Measurements from ENCODE around the gene CNOT10.
"Not testable (repeated sequence)": the region's sequence is repeated elsewhere in the genome, so short reads cannot be mapped to it uniquely, and the experiment has no call there.

The CNOT10 gene, protein sequence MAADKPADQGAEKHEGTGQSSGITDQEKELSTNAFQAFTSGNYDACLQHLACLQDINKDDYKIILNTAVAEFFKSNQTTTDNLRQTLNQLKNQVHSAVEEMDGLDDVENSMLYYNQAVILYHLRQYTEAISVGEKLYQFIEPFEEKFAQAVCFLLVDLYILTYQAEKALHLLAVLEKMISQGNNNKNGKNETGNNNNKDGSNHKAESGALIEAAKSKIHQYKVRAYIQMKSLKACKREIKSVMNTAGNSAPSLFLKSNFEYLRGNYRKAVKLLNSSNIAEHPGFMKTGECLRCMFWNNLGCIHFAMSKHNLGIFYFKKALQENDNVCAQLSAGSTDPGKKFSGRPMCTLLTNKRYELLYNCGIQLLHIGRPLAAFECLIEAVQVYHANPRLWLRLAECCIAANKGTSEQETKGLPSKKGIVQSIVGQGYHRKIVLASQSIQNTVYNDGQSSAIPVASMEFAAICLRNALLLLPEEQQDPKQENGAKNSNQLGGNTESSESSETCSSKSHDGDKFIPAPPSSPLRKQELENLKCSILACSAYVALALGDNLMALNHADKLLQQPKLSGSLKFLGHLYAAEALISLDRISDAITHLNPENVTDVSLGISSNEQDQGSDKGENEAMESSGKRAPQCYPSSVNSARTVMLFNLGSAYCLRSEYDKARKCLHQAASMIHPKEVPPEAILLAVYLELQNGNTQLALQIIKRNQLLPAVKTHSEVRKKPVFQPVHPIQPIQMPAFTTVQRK

DNA sequence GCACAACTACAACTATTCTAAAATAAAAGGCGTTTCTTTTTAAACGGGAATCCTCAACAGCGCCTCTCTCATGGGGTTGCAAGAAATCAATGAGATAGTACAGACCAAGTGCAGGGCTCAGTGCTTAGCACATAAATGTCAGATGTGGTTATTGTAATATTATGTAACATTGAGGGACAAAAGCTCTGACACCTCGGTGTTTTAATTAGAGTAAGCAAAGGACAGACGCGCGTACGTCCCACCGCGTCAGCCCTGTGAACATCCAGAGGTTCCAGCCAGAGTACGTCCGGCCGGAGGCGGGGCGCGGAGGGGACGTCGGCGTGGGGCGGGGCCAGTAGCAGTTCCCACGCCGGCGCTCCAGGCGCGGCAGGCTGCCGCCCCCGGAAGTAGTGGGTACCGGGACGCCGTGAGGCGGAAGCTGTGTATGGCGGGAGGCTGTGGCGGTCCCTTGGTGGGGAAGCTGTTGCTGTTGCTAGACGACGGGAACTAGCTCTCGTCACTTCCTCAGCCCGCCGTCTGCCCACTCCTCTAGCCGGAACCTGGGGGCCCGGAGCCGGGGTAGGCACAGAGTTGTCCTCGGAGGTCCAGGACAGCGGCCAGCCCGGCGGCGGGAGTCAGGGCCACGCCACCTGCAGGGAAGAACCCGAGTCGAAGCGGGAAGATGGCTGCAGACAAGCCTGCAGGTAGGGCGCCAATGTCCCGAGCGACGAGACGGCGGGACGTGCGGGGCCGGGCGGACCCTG lies at the start of gene CNOT10:
TSS of gene CNOT10 (plus strand) at position 389 of the 743 bp plus-strand sequence. CDS start at position 662, 273 bp downstream.
- DNase-seq: peak; percentile 95 to 96

DNA sequence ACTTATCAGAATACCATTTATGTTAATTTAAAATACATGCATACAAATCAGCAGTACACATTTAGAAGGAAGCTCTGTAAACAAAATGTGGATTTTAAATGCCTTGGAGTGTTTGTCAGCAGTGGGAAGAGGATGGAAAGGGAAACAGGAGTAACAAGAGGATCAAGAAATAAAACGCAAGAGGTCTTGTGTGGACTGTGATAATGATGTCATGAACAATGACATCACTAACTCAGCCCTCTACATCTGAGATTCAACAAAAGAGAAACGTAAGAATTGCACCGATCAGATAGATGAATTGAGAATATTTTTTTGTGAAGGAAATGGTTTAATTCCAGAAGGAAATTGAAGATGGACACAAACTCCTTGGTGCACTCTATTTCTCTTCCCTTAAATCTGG lies 44.0 kb upstream of the CNOT10 start:
- no peak for DNase-seq

DNA sequence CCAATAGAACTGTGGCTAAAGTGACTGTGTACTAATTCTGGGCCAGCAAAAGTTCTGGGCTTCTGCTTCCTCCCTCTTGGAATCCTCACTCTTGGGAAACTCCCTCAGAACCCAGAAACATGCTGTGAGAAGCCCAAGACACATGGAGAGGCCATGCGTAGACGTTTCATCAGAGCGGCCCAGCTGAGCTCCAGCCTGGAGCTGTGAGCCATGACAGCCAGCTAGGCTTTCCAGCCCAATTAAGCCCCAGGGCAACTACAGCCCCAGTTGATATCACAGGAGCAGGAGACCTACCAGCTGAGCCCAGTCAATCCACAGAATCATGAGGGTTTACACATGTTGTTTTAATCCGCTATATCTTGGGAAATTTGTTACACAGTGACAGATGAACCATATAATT lies 43.6 kb upstream of the CNOT10 start:
- DNase-seq: no peak

DNA sequence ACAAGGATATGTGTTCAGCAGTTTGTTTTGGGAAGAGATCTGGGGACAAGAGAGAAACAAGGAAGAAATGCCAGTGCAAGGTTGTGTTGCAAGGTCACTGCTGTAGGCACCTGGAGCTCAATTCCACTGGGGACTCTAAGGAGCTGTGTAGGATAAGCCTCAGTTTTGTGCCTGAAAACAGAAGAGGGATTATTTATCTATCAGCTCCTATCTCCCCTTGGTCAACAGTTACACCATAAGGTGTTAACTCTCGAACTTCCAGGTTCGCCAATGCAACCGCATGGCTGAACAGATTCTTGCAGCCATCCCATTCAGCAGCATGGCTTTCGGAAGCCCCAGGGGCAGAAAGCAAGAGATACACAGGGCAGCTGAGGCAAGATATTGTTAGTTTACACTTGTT lies 41.6 kb upstream of the CNOT10 start:
- DNase-seq: no peak

DNA sequence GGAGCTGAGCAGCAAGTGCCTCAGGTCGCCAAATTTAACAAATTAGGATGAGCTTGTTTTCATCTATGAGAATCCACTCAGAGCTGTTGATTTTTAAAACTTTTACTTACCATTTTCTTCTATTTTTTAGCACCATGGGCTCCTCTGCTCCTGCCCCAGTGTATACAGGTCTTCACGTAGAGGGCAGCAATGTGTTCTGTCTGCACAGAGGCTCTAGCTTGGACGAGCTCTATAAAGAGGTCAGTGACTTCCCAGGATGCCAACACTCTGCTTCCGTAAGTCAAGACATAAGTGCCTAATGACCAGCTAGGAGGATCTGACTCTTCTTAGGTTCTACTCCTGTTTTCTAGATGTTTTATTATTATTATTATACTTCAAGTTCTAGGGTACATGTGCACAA lies 41.2 kb upstream of the CNOT10 start:
- no peak for DNase-seq

DNA sequence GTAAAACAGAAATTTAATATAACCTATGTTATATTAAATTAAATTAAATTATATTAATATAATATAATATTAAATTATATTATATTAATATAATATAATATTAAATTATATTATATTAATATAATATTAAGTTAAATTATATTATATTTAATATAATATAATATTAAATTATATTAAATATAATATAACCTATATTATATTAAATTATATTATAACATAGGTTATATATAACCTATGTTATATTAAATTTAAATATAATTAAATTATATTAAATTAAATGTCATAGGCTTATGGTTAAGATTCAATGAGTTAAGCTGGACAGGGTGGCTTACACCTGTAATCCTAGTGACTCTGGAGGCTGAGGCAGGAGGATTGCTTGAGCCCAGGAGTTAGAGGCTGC lies 40.6 kb upstream of the CNOT10 start:
- no peak for DNase-seq

DNA sequence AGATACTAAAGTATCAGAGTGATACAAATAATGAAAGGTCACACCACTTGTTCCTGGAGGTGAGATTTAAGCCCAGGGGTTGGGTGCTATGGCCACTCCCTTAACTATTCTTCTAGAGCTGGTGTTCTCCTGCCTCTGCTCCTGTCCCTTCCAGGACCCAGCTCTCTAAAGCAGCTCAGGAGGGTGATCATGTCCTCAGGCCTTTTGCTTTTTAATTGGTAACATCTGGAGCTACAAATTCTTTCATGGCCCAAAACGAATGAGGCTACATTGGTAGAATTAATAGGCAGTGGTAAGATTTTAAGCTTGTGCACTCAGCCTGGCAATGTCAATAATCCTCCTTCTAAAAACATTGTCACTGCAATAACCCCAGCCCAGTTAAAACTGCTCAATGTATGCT lies 38.2 kb upstream of the CNOT10 start:
- DNase-seq: no peak

DNA sequence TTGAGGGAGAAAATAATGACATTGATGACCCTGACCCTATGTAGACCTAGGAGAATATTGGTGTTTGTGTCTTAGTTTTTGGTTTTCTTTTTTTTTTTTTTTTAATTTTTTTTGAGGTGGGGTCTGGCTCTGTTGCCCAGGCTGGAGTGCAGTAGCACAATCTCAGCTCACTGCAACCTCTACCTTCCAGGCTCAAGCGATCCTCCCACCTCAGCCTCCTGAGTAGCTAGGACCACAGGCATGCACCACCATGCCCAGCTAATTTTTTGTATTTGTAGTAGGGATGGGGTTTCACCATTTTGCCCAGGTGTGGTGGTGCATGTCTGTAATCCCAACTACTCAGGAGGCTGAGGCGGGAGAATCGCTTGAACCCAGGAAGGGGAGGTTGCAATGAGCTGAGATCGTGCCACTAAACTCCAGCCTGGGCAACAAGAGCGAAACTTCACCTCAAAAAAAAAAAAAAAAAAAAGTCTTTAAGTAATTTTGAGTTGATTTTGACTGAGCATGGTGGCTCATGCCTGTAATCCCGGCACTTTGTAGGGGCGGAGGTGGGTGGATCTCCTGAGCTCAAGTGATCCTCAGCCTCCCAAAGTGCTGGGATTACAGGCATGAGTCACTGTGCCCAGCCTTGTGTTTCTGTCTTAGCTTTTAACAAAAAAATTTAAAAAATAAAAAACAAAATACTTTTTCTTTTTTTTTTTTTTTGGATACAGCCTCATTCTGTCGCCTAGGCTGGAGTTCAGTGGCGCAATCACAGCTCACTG lies 32.5 kb upstream of the CNOT10 start:
- DNase-seq: not testable (repeated sequence)

DNA sequence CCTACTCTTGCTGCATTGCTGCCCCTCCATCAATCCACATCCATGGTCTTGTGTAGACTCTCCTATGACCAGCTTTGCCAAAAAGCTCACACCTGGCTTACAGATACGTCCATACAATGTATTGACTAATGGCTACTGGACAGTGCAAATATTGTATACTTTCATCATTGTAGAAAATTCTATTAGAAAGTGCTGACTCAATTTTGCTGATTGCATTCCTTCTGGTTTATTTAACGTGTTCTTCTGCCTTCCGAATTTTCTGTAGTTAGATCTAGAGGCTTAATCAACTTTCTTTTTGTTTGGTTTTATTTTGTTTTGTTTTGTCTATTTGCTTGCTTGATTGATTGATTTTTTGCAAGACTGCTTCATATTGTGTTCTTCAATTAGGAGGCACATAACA lies 29.8 kb upstream of the CNOT10 start:
- DNase-seq: no peak

DNA sequence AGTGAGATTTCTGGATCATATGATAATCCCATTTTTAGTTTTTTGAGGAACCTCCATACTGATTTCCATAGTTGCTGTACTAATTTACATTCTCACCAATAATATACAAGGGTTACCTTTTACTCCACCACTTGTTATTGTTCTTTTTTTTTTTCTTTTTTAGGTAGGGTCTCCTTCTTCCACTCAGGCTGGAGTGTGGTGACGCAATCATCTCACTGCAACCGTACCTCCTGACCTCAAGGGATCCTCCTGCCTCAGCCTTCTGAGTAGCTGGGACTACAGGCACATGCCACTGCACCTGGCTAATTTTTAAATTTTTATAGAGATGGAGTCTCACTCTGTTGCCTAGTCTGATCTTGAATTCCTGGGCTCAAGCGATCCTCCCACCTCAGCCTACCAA lies 24.4 kb upstream of the CNOT10 start:
- DNase-seq: no peak

DNA sequence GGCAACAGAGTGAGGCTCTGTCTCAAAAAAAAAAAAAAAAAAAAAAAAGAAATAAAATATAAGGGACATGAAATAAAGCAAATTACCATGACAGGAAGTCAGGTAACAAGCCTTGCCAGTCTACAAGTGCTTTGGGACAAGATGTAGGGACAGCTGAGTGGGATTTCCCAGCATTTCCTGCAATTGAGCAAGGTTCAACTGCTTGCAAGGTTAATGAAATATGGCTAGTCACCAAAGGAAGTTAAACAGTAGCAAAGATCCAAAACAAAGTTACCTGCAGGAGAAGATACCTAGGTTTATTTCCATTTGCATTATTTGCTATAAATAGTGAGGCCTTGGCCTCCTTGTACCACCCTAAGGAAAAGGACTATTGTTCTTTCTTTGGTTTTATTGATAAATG lies 22.3 kb upstream of the CNOT10 start:
- DNase-seq: no peak

DNA sequence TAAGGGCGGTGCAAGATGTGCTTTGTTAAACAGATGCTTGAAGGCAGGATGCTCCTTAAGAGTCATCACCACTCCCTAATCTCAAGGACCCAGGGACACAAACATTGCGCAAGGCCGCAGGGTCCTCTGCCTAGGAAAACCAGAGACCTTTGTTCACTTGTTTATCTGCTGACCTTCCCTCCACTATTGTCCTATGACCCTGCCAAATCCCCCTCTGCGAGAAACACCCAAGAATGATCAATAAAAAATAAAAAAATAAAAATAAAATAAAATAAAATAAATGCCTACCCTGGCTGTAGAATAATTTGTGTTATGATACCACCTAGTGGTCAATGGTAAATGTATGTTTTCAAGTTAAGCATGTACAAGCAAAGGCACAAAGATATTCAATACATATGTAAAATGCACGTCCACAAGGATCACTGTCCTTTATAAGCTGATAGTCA lies 20.3 kb upstream of the CNOT10 start:
- DNase-seq: not testable (repeated sequence)

DNA sequence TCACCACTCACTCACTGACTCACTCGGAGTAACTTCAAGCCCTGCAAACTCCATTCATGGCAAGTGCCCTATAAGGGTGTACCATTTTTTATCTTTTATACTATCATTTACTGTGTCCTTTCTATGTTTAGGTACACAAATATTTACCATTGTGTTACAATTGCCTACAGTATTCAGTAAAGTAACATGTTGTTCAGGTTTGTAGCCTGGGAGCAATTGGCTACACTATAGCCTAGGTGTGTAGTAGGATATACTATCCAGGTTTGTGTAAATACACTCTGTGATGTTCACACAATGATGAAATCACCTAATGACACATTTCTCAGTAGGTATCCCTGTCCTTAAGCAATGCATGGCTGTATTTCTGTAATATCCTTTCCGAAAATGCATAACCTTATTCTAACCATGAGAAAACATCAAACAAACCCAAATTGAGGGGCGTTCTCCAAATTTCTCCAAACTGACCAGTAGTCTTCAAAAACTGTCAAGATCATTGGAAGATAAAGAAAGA lies 17.9 kb upstream of the CNOT10 start:
- DNase-seq: no peak

DNA sequence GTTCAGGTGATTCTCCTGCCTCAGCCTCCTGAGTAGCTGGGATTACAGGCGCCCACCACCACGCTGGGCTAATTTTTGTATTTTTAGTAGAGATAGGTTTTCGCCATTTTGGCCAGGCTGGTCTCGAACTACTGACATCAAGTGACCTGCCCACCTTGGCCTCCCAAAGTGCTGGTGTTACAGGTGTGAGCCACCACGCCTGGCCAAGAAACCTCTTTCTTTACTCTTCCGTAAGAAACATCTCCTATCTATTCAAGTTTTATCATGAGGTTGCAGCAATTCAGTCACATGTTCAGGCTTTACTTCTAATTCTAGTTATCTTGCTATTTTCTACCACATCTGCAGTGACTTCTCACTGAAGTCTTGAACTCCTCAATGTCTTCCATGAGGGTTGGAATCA lies 15.8 kb upstream of the CNOT10 start:
- not testable (repeated sequence) for DNase-seq

DNA sequence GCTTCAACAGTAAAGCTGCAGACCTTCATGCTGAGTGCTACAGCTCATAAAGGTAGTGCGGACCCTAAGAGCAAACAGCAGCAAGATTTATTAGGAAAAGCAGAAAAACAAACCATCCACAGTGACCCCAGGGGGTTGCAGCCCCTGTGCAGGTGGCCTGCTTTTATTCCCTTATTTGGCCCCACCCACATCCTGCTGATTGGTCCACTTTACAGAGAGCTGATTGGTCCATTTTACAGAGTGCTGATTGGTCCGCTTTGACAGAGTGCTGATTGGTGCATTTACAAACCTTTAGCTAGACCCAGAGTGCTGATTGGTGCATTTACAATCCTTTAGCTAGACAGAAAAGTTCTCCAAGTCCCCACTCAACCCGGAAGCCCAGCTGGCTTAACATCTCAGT lies 11.3 kb upstream of the CNOT10 start:
- not testable (repeated sequence) for DNase-seq

DNA sequence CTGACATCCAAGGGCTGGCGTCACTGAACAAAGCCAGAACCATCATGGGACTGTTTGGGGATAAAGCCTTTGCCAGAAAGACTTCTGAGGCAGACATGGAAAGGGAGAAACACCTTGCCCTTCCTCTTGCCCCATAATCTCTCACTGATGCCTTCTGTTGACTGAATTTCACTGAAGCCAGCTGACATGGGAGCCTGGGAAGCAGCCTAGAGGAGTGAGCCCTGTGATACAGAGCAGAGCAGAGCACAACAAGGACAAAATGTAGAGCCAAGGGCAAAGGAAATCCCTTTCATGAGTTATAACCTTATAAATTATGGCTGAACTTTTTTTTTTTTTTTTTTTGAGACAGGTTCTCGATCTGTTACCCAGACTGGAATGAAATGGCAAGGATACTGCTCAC lies 9.8 kb upstream of the CNOT10 start:
- no peak for DNase-seq

DNA sequence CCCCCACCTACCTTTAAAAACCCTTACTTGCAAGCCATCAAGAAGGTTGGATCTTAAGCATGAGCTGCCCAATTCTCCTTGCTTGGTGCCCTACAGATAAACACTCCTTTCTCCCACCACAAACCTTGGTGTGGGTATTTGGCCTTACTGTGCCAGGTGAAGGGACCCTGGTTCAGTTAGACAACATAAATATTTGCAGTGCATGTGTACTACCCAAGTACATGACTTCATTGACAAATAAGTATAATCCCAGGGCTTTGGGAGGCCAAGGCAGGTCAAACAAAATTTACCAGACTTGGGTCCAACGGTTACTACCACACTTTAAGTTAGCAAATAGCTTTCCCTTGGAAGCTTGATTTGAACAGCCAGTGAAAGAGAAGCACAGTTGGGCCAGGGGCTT lies 9.3 kb upstream of the CNOT10 start:
- DNase-seq: no peak

DNA sequence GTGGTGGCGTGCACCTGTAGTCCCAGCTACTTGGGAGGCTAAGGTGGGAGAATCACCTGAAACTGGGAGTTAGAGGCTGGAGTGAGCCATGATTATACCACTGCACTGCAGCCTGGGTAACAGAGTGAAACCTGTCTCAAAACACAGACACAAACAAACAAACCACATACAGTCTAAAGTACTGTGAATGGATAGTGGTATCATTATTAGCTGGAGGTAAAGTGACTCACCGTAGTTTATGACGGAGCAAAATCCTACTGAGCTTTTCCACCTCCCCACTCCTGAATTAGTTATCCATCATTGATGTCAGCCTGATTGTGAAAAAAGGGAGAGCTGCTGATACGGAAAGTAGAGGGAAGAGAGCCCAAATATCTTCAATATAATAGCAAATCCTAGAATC lies 3.2 kb upstream of the CNOT10 start:
- DNase-seq: no peak

DNA sequence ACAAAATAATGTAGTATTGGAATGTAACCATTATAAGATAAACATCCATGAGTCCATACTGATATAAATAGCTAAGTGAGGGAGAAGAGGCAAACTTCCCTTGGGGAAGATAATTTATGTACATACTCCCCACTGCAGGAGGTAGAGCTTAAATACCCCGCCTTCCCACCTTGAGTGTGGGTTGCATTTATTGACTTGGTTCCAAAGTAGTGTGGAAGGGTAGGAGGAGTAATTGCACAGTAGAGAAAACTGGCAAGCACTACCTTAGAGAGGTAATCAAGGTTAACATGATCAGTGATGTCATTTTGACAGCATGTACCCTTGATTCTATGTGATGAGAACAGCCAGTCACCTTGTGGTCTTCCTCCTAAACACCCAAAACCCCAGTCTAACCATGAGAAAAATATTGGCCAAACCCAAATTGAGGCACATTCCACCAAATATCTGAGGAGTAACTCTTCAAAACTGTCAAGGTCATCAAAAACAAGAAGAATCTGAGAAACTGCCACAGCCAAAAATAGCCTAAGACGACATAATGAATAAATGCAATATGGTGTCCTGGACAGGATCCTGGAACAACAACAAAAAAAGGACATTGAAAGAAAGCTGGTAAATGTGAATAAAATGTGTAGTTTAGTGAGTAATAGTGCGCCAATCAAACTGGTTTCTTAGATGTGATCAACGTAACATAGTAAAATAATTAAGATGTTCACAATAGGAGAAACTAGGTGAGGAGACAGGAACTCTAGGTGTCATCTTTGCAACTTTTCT lies 774 bp upstream of the CNOT10 start:
- no peak for DNase-seq

DNA sequence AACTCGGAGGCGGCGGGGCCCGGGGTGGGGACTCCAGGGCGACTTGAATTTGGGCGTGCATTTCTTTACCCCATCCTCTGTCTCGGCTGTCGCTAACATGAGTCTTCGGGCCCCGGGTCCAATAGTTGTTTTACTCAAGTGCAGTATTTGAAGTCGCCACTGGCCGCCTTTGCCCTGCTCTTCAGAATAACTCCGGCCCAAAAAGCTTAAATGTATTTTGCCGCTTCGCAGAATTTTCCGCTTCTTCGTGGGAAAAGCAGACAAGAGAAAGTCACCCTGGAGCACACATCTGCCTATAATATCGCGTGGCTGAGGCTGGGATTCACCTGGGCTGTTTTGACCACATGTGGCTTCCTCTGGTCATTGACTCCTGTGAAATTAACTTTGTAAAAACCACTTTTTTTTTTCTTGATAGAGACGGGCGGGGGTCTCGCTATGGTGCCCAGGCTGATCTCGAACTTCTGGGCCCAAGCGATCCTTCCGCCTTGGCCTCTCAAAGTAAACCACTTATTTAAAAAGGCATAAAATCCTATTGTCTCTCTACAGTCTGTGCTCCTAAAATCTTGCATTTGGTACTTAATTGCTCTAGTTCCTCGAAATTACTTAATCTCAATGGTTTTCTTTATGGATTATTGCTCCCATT lies 676 bp downstream of the CNOT10 start:
- no peak for DNase-seq

DNA sequence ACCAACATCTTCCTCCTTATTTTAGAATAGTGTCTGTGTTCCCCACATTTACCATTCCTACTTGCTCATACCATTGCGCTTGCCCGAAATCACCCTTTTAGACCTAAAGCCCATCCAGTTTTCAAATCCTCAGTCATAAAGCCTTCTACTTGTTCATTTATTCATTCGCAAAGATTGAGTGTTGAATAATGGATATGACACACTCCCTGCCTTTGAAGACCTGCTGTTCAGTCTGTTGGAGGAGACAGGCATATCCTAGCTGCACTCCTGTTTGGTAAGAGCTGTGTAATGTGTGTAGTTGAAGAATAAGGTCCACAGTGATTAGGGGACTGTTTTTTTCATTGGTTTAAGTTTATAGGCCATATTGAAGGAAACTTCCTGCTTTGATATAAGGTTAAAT lies 1.7 kb downstream of the CNOT10 start:
- no peak for DNase-seq

Measured in stimulated activated CD4-positive, alpha-beta T cell treated with anti-CD3 and anti-CD28 coated beads, Interleukin-2, amount 100 ng/mL, for 24 hours (primary cell).